Common myeloid progenitor, CD34-positive (primary cell): ENCODE data around the gene CBX8.

Experiments
- CTCF ChIA-PET: fragments of 350-600 bp; sonication (Branson Sonifier 250); formaldehyde crosslinking; loops from one replicate; lab custom pipeline; 2021; ENCODE audit warnings: antibody characterized with exemption; lab: Charles Lee
- POLR2A ChIA-PET: fragments of 350-600 bp; sonication (Branson Sonifier 250); formaldehyde crosslinking; loops from one replicate; lab custom pipeline; 2021; ENCODE audit warnings: antibody characterized with exemption; lab: Charles Lee
- DNase-seq, 3 donors: peaks; one replicate each; pipeline versions ENCODE4 v3.0.0 to v3.0.0-alpha.2; 2013
- H3K27ac ChIP-seq, 2 experiments: 1 replicate in 1 of 2; 2 replicates in 1 of 2; pipeline ENCODE4 v1.7.0; 2013; ENCODE audit warnings: inconsistent platforms in 2 of 2, low read length in 2 of 2, mild to moderate bottlenecking in 2 of 2, low read depth in 1 of 2, moderate library complexity in 1 of 2; ENCODE audit not compliant: severe bottlenecking in 2 of 2, insufficient read depth in 1 of 2, poor library complexity in 1 of 2
- H3K27me3 ChIP-seq, 5 experiments: replicated peaks in 2 of 5; 1 replicate in 3 of 5; 2 replicates in 2 of 5; pipeline versions ENCODE4 v1.6.1 to v1.7.0; 2013; ENCODE audit warnings: low read length in 4 of 5, mild to moderate bottlenecking in 2 of 5, moderate library complexity in 2 of 5, inconsistent platforms in 1 of 5; ENCODE audit not compliant: insufficient read depth in 5 of 5, control insufficient read depth in 4 of 5
- H3K36me3 ChIP-seq, 4 experiments: 1 replicate in 2 of 4; 2 replicates in 2 of 4; pipeline versions ENCODE4 v1.6.1 to v1.7.0; 2013; ENCODE audit warnings: low read length in 3 of 4, control low read depth in 1 of 4, mild to moderate bottlenecking in 1 of 4; ENCODE audit not compliant: control insufficient read depth in 4 of 4, insufficient read depth in 4 of 4
- H3K4me1 ChIP-seq, 4 experiments: 1 replicate in 3 of 4; 2 replicates in 1 of 4; pipeline versions ENCODE4 v1.6.1 to v1.7.1; 2013; ENCODE audit warnings: low read length in 3 of 4, mild to moderate bottlenecking in 3 of 4, control low read depth in 1 of 4, inconsistent platforms in 1 of 4, moderate library complexity in 1 of 4; ENCODE audit not compliant: control insufficient read depth in 4 of 4, insufficient read depth in 4 of 4; ENCODE audit errors: control extremely low read depth in 1 of 4
- H3K4me3 ChIP-seq, 7 experiments: 1 replicate in 4 of 7; 2 replicates in 3 of 7; pipeline versions ENCODE4 v1.5.1 to v1.7.0; 2013; ENCODE audit warnings: mild to moderate bottlenecking in 7 of 7, low read length in 6 of 7, moderate library complexity in 6 of 7, inconsistent platforms in 2 of 7, low read depth in 2 of 7, control low read depth in 1 of 7; ENCODE audit not compliant: insufficient read depth in 4 of 7, control insufficient read depth in 1 of 7; ENCODE audit errors: extremely low read depth in 1 of 7
- H3K9me3 ChIP-seq, 5 experiments: 1 replicate in 4 of 5; 2 replicates in 1 of 5; pipeline versions ENCODE4 v1.6.1 to v1.7.1; 2013; ENCODE audit warnings: low read length in 4 of 5, mild to moderate bottlenecking in 2 of 5, inconsistent platforms in 1 of 5, low read depth in 1 of 5, moderate library complexity in 1 of 5; ENCODE audit not compliant: control insufficient read depth in 4 of 5, insufficient read depth in 2 of 5; ENCODE audit errors: control extremely low read depth in 1 of 5
- WGBS: methylation state at CpG from one replicate; pipeline ENCODE4 v1.1.5; 2013; ENCODE audit not compliant: insufficient coverage; 5-methylcytosine and 5-hydroxymethylcytosine counted together

The CBX8 gene

DNA sequence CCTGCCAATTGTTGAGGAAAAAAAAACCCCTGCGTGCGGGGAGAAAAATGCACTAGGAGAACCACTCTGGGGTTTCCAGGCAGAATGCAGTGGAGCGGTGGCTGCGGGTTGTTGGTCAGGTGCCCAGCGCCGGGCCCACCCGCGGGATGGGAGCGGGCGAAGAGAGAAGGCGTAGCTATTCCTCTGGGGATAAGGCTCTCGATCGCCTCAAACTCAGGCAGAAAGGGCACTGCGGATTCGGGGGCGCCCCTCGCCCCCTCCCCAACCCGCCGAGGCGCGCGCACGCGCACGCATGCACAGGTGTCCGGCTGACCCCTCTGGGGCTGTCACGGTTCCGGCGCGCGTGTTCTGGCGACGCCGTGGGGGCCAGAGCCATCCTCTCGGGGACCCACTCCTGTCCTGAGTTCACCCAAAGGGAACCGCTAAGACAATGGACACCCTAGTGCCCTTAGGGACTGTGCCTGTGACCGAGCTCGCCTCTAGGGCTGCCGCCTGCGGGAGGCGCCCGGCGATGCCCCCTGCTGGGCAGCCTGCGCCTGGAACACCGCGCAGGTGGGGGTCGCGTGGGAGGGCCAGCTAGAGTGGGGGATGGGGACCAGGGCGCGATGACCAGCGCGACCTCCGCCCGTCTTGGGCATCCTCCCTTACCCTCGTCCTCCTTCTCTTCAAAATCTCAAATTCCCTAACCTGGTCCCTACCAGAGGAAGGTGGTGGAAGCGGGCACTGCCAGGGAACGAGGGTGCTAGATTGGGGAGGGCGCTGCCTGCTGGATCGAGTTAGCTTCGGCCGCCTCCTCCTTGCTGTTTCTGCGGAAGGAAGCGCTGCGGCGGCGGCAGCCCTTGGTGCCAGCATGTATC lies 14.4 kb upstream of the CBX8 start:
- Histone ChIP-seq H3K27me3 (peaks cover 0 to 91% (median 54%) of the 10 kb centered on the region in 5 experiments), H3K27ac (no peak overlapping the region), H3K36me3 (no peaks in the 10 kb centered on the region), H3K4me3 (peak overlapping the region in 3 of 7 experiments; percentile 15 to 42 (median 19)), H3K9me3 (no peaks in the 10 kb centered on the region), H3K4me1 (peaks cover 0 to 57% (median 54%) of the 10 kb centered on the region in 4 experiments)
- WGBS = under 1% methylated on average over 30 of the region's 66 CpGs
- POLR2A ChIA-PET = interaction anchor here (0.6 to 1.1 kb wide), 3 partner anchors 24 to 212 kb away, joined by 3 to 6 read pairs (median 3); partner anchors contain the start of gene CBX4
- CTCF ChIA-PET = interaction anchor here (0.7 to 5.2 kb wide), 26 partner anchors 10 to 179 kb away, joined by 3 to 36 read pairs (median 5); partner anchors contain the start of genes CBX4 and CBX8
- peak; percentile 50 to 72 (median 61) for DNase-seq

GRCh38 chr17:79810130-79811010 lies 13.5 kb upstream of the CBX8 start:
- peak overlapping the region in 4 of 7 experiments; percentile 8 to 19 (median 12) for H3K4me3 ChIP-seq
- H3K27me3 ChIP-seq = peaks cover 0 to 91% (median 62%) of the 10 kb centered on the region in 5 experiments
- no peak overlapping the region for H3K27ac ChIP-seq
- H3K9me3 ChIP-seq = no peaks in the 10 kb centered on the region
- no peaks in the 10 kb centered on the region for H3K36me3 ChIP-seq
- CTCF ChIA-PET = interaction anchor here (0.8 to 5.2 kb wide), 23 partner anchors 11 to 180 kb away, joined by 3 to 36 read pairs (median 4); partner anchors contain the start of genes CBX4 and CBX8
- H3K4me1 ChIP-seq = peaks cover 0 to 60% (median 56%) of the 10 kb centered on the region in 4 experiments
- peak; percentile 76 to 87 (median 85) for DNase-seq
- POLR2A ChIA-PET = no interaction called here
- 0% methylated on average over 38 of the region's 79 CpGs for whole genome bisulfite sequencing

DNA sequence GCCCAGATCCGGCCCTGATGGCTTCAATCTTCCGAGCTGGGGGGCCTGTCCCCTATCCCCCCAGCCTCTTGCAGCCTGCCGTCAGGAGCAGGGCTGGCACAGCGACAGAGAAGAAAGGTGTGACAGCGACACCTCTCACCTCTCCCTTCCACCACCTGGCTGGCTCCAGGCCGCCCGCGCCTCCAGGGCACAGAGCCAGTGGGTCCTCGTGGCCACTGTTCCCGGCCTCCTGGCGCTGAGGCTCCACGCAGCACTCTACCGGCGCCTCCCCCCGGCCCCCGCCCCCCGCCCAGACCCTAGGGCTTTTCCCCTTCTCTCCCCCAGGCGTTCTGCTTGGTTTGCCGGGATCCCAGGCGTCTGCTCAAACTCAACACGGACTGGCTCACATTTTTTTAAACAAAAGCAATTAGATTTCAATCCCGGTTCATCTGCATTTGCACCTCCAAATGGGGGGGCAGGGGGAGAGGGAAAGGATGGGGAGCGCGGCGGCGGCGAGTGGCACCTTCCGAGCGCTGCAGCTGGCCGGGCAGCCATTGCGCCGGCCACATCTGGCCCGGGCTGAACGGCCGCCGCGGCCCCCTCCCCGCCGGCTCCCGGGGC lies 12.8 kb upstream of the CBX8 start:
- Histone ChIP-seq H3K36me3 (no peaks in the 10 kb centered on the region), H3K9me3 (no peaks in the 10 kb centered on the region), H3K27ac (no peak overlapping the region), H3K4me3 (no peak overlapping the region), H3K27me3 (peaks cover 0 to 91% (median 64%) of the 10 kb centered on the region in 5 experiments), H3K4me1 (peaks cover 0 to 61% (median 50%) of the 10 kb centered on the region in 4 experiments)
- ChIA-PET POLR2A (interaction anchor here (0.8 kb wide), 1 partner anchor 25 kb away, joined by 3 read pairs; no protein-coding TSS in a partner anchor), CTCF (interaction anchor here (0.7 to 5.2 kb wide), 8 partner anchors 15 to 161 kb away, joined by 3 to 28 read pairs (median 4); no protein-coding TSS in a partner anchor)
- 2% methylated on average over 13 of the region's 40 CpGs for WGBS
- DNase-seq = no peak

GRCh38 chr17:79808763-79809529 lies 12.1 kb upstream of the CBX8 start:
- no peaks in the 10 kb centered on the region for H3K36me3 ChIP-seq
- DNase-seq = peak in 2 of 3 donors; percentile 46 to 48
- ChIA-PET CTCF (interaction anchor here (0.7 to 5.2 kb wide), 16 partner anchors 10 to 170 kb away, joined by 3 to 28 read pairs (median 5); partner anchors contain the start of genes CBX4 and CBX8), POLR2A (interaction anchor here (0.8 kb wide), 1 partner anchor 26 kb away, joined by 3 read pairs; no protein-coding TSS in a partner anchor)
- no peak overlapping the region for H3K4me3 ChIP-seq
- H3K27ac ChIP-seq = no peak overlapping the region
- peaks cover 0 to 91% (median 64%) of the 10 kb centered on the region in 5 experiments for H3K27me3 ChIP-seq
- H3K4me1 ChIP-seq = peaks cover 0 to 60% (median 50%) of the 10 kb centered on the region in 4 experiments
- WGBS = 8% methylated on average over 20 of the region's 20 CpGs
- H3K9me3 ChIP-seq = no peaks in the 10 kb centered on the region

DNA sequence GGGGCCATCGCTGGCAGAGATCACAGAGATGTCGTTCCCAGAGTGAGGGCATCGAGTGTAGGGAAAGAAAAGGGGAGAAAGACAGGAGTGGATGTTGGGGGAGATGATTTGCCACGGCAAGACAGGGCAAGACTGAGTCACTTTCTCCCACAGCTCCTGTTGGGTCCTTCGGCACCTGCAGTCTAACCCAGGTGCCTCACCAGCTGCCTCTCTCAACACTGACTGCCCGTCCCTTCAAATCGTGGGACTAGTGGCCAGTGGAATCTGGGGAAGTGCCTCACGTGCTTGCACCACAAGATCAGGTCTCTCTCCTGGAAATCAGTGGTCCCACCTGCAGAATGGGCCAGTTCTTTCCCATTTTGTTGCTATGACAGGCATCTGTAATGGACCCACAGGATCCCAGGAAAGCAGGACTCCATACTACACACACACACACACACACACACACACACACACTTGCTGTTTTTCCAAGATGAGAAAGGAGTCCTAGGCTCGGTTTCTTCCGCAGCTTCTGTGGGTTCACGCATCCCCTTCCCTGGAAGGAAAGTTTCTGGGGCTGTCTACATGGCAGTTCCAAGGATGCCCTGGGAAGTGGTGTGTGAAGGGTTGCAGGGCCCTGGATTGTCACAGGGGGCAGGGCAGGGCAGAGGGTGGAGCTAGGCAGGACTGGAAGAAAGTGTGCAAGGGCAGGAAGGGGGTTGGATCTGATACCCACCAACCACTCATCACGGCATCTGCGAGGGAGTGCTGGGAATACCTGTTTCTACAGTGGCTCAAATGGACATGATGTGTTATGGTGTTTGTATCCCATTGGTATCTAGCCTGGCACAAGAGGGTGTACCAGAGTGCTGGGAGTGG lies 10.2 kb upstream of the CBX8 start:
- WGBS = 21% methylated on average over 9 of the region's 13 CpGs
- peaks cover 0 to 59% (median 51%) of the 10 kb centered on the region in 4 experiments for H3K4me1 ChIP-seq
- ChIA-PET CTCF (interaction anchor here (0.6 to 3.6 kb wide), 12 partner anchors 7 to 187 kb away, joined by 3 to 12 read pairs (median 4); partner anchors contain the start of gene CBX8), POLR2A (interaction anchor here (0.6 kb wide), 1 partner anchor 49 kb away, joined by 4 read pairs; no protein-coding TSS in a partner anchor)
- no peak for DNase-seq
- H3K27me3 ChIP-seq = peaks cover 0 to 97% (median 65%) of the 10 kb centered on the region in 5 experiments
- H3K9me3 ChIP-seq = no peaks in the 10 kb centered on the region
- no peak overlapping the region for H3K27ac ChIP-seq
- H3K36me3 ChIP-seq = no peaks in the 10 kb centered on the region
- H3K4me3 ChIP-seq = no peak overlapping the region
